ENCODE measurements around the gene EDDM3A.
A peak's percentile ranks its signal among the peaks of the same experiment; 100 is the strongest.
"Not testable (repeated sequence)": the region's sequence is repeated elsewhere in the genome, so short reads cannot be mapped to it uniquely, and the experiment has no call there.

Gene EDDM3A

GRCh38 chr14:20750194-20750593 lies 4.5 kb downstream of the EDDM3A start:
- H3K27ac Mint-ChIP-seq, result no peak overlapping the region
- H3K9me3 Mint-ChIP-seq, result peaks cover 12% of the 10 kb centered on the region
- H3K4me1 Mint-ChIP-seq (ENCODE audit: low read depth), result no peaks in the 10 kb centered on the region
- no peaks in the 10 kb centered on the region for H3K36me3 Mint-ChIP-seq (ENCODE audit: low read depth)
- H3K4me3 Mint-ChIP-seq, result no peak overlapping the region
- H3K27me3 Mint-ChIP-seq, result peaks cover 13% of the 10 kb centered on the region
- no peak for DNase-seq

DNA sequence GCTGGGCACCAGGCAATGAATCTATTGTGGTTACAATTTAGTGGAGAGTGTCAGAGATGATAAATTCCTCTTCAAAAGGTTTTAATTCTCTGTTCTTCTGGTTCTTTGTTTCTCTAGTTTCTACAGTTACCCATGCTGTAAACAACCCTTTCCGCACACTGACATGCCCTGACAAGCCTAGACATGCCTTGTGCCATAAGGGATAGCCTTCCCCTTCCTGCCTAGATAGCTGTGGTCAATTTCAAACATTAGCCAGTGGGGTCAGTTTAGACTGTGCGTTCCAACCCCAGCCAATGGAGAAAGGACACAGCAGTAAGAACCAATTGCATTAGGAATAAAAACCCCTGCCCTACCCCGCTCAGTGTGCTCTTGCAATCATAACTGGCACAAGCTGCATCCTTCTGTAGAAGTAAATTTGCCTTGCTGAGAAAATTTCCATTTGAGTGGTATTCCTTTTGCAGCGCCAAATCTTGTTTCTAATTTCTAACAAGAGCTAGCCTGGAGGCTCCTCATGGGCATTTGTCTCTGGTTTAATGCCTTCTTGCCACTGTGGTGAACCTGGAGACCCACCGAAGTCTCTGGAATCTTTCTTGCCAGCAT lies 6.4 kb downstream of the EDDM3A start:
- H3K4me1 Mint-ChIP-seq (ENCODE audit: low read depth), result no peaks in the 10 kb centered on the region
- H3K27ac Mint-ChIP-seq, result no peak overlapping the region

GRCh38 chr14:20754308-20754707 lies 8.6 kb downstream of the EDDM3A start:
- Mint-ChIP-seq H3K27ac (no peak overlapping the region), H3K27me3 (peaks cover 9% of the 10 kb centered on the region), H3K4me1 (ENCODE audit: low read depth) (no peaks in the 10 kb centered on the region), H3K4me3 (no peak overlapping the region), H3K9me3 (peaks cover 12% of the 10 kb centered on the region), H3K36me3 (ENCODE audit: low read depth) (no peaks in the 10 kb centered on the region)
- DNase-seq, result no peak

More for the DNA sequence above, 6.4 kb downstream of the EDDM3A start:
- H3K9me3 Mint-ChIP-seq, result peaks cover 12% of the 10 kb centered on the region
- H3K27me3 Mint-ChIP-seq, result peaks cover 13% of the 10 kb centered on the region
- no peaks in the 10 kb centered on the region for H3K36me3 Mint-ChIP-seq (ENCODE audit: low read depth)
- DNase-seq, result no peak
- no peak overlapping the region for H3K4me3 Mint-ChIP-seq

DNA sequence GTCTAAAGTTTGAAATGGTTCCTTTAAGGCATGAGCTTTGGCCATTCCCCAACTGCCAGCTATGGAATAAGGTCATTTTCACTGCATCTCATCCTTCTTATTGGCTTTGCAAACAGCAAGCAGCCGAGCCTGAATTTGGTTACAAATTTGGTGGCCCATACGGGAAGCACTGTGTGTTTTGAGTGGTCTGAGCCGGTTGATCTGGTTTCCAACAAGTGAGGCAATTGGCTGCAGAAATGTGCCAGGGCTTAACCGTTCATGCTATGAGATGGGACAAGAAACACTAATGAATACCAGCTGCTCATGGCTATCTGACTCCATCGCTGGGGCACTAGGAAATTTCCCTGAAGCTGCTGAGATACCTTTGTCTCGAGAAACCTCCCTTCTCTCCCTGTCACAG lies 9.3 kb downstream of the EDDM3A start:
- Mint-ChIP-seq H3K36me3 (ENCODE audit: low read depth) (no peaks in the 10 kb centered on the region), H3K4me1 (ENCODE audit: low read depth) (no peaks in the 10 kb centered on the region), H3K9me3 (peaks cover 12% of the 10 kb centered on the region), H3K4me3 (no peak overlapping the region), H3K27me3 (peaks cover 7% of the 10 kb centered on the region), H3K27ac (no peak overlapping the region)
- no peak for DNase-seq

GRCh38 chr14:20757965-20758364 lies 12.3 kb downstream of the EDDM3A start:
- DNase-seq, result peak; percentile 30

DNA sequence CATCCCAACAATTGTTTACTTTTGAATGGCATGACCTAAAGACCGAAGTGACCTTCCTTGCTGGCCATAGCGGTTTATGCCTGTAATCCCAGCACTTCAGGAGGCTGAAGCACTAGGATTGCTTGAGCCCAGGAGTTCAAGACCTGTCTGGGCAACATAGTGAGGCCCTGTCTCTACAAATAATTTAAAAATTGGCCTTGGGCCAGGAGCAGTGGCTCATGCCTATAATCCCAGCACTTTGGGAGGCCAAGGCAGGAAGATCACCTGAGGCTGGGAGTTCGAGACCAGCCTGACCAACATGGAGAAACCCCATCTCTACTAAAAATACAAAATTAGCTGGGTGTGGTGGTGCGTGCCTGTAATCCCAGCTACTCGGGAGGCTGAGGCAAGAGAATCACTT lies 13.8 kb downstream of the EDDM3A start:
- H3K4me3 Mint-ChIP-seq; H3K36me3 Mint-ChIP-seq (ENCODE audit: low read depth); H3K4me1 Mint-ChIP-seq (ENCODE audit: low read depth); H3K9me3 Mint-ChIP-seq; H3K27ac Mint-ChIP-seq; DNase-seq; H3K27me3 Mint-ChIP-seq: not testable (repeated sequence)

More at GRCh38 chr14:20757965-20758364, 12.3 kb downstream of the EDDM3A start:
- Mint-ChIP-seq H3K27me3 (no peaks in the 10 kb centered on the region), H3K36me3 (ENCODE audit: low read depth) (no peaks in the 10 kb centered on the region), H3K27ac (no peak overlapping the region), H3K4me1 (ENCODE audit: low read depth) (no peaks in the 10 kb centered on the region), H3K4me3 (no peak overlapping the region), H3K9me3 (no peaks in the 10 kb centered on the region)

GRCh38 chr14:20760950-20761349 lies 15.3 kb downstream of the EDDM3A start:
- Mint-ChIP-seq H3K4me3 (no peak overlapping the region), H3K36me3 (ENCODE audit: low read depth) (no peaks in the 10 kb centered on the region), H3K4me1 (ENCODE audit: low read depth) (no peaks in the 10 kb centered on the region), H3K9me3 (no peaks in the 10 kb centered on the region), H3K27me3 (no peaks in the 10 kb centered on the region), H3K27ac (no peak overlapping the region)
- no peak for DNase-seq

DNA sequence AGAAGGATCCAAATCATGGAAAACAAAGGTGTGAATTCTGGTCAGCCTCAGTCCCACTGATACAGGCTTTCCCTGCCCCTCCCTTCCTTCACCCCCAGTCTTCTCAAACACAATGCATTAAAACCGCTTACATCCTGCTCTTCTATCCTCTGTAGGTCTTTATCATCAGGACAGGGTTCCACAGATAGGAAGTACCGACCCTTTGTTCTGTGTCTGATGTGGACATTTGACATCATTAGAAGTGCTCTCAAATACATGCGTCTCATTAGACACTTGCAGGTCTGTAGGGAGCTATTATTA lies 22.9 kb downstream of the EDDM3A start:
- Mint-ChIP-seq H3K4me1 (ENCODE audit: low read depth) (no peaks in the 10 kb centered on the region), H3K9me3 (no peaks in the 10 kb centered on the region), H3K27me3 (no peaks in the 10 kb centered on the region), H3K4me3 (no peak overlapping the region), H3K36me3 (ENCODE audit: low read depth) (no peaks in the 10 kb centered on the region), H3K27ac (no peak overlapping the region)
- DNase-seq, result no peak

DNA sequence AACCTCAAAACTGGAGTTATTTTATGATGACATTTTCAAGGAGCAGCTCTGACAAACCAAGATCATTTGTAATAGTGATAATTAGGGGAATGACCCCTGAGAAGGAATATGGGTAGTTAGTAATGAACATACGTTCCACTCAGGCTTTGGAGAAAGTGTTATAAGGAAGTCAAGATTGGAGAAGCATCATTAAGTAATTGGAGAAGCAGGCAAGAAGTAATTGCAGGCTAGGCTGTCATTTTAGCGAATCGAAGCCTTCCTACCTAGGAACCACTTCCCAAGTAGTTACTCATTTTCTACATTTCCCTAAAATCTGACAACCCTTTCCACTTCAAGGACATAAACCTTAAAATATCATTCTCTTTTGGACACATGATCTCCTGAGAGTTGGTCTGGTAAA lies 23.7 kb downstream of the EDDM3A start:
- Mint-ChIP-seq H3K4me3 (no peak overlapping the region), H3K4me1 (ENCODE audit: low read depth) (no peaks in the 10 kb centered on the region), H3K27ac (no peak overlapping the region), H3K9me3 (no peaks in the 10 kb centered on the region), H3K27me3 (no peaks in the 10 kb centered on the region), H3K36me3 (ENCODE audit: low read depth) (no peaks in the 10 kb centered on the region)
- no peak for DNase-seq

- Mint-ChIP-seq H3K36me3 (ENCODE audit: low read depth) (no peaks in the 10 kb centered on the region), H3K27me3 (no peaks in the 10 kb centered on the region), H3K4me1 (ENCODE audit: low read depth) (no peaks in the 10 kb centered on the region)
These were observed 27.0 kb downstream of the EDDM3A start for GRCh38 chr14:20772650-20773049.

GRCh38 chr14:20774258-20774824 lies 28.7 kb downstream of the EDDM3A start:
- H3K9me3 Mint-ChIP-seq, result no peaks in the 10 kb centered on the region
- H3K27ac Mint-ChIP-seq, result no peak overlapping the region
- no peak overlapping the region for H3K4me3 Mint-ChIP-seq
- H3K27me3 Mint-ChIP-seq, result no peaks in the 10 kb centered on the region
- H3K36me3 Mint-ChIP-seq (ENCODE audit: low read depth), result no peaks in the 10 kb centered on the region
- DNase-seq, result no peak
- no peaks in the 10 kb centered on the region for H3K4me1 Mint-ChIP-seq (ENCODE audit: low read depth)

More at GRCh38 chr14:20772650-20773049, 27.0 kb downstream of the EDDM3A start:
- Mint-ChIP-seq H3K9me3 (no peaks in the 10 kb centered on the region), H3K4me3 (no peak overlapping the region), H3K27ac (no peak overlapping the region)
- no peak for DNase-seq

GRCh38 chr14:20775043-20775442 lies 29.4 kb downstream of the EDDM3A start:
- no peak for DNase-seq
- Mint-ChIP-seq H3K36me3 (ENCODE audit: low read depth) (no peaks in the 10 kb centered on the region), H3K9me3 (no peaks in the 10 kb centered on the region), H3K27me3 (no peaks in the 10 kb centered on the region), H3K4me3 (no peak overlapping the region), H3K27ac (no peak overlapping the region), H3K4me1 (ENCODE audit: low read depth) (no peaks in the 10 kb centered on the region)

DNA sequence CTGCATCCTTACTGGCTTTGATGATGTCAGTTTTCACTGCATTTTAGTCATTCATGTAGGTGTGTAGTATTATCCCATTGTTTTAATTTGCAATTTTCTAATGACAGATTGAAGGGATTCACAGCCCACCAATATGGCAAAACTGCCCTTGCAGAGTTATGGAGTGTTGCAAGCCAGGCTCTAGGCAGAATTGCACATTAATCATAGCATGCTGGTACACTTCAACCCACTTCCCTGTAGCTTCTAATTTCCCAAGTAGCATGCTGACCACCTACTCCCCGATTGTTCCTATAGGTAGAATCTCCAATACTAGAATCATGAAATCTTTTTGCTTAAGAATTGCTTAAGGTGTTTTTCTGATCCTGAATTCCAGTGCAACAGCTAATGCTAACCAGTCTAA lies 30.2 kb downstream of the EDDM3A start:
- Mint-ChIP-seq H3K27me3 (no peaks in the 10 kb centered on the region), H3K27ac (no peak overlapping the region), H3K4me3 (no peak overlapping the region), H3K36me3 (ENCODE audit: low read depth) (no peaks in the 10 kb centered on the region), H3K4me1 (ENCODE audit: low read depth) (peaks cover 3% of the 10 kb centered on the region), H3K9me3 (no peaks in the 10 kb centered on the region)
- no peak for DNase-seq

DNA sequence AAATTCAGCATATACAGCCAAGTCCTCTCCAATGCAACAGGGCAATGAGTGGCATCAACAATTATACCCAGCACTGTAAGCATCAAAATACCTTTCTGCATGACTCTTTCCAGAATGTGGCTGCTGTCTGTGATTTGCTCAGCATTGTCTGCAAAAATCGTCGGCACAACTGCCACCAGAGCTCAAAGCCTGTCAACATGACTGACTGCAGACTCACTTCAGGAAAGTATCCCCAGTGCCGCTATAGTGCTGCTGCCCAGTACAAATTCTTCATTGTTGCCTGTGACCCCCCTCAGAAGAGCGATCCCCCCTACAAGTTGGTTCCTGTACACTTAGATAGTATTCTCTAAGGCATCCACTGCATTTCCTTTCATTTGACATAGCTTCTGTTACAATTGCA lies 36.1 kb downstream of the EDDM3A start:
- Mint-ChIP-seq H3K36me3 (ENCODE audit: low read depth) (no peaks in the 10 kb centered on the region), H3K9me3 (no peaks in the 10 kb centered on the region), H3K27me3 (no peaks in the 10 kb centered on the region), H3K27ac (peak overlapping the region; percentile 88), H3K4me1 (ENCODE audit: low read depth) (peaks cover 21% of the 10 kb centered on the region), H3K4me3 (peak overlapping the region; percentile 59)
- peak; percentile 35 for DNase-seq

GRCh38 chr14:20782280-20782890 lies 36.7 kb downstream of the EDDM3A start:
- Mint-ChIP-seq H3K4me1 (ENCODE audit: low read depth) (peaks cover 21% of the 10 kb centered on the region), H3K27me3 (no peaks in the 10 kb centered on the region), H3K9me3 (no peaks in the 10 kb centered on the region), H3K4me3 (peak overlapping the region; percentile 59), H3K36me3 (ENCODE audit: low read depth) (no peaks in the 10 kb centered on the region), H3K27ac (peak overlapping the region; percentile 88)
- DNase-seq, result no peak
